HG02610 (cell line): ENCODE results near the gene GHR.

Experiments used
- ATAC-seq: cut with Tn5 transposase; IDR thresholded peaks from one replicate; pipeline ENCODE4 v1.9.1; 2021; ENCODE audit warnings: mild to moderate bottlenecking, moderate library complexity; ENCODE audit not compliant: unreplicated experiment

The GHR gene

DNA sequence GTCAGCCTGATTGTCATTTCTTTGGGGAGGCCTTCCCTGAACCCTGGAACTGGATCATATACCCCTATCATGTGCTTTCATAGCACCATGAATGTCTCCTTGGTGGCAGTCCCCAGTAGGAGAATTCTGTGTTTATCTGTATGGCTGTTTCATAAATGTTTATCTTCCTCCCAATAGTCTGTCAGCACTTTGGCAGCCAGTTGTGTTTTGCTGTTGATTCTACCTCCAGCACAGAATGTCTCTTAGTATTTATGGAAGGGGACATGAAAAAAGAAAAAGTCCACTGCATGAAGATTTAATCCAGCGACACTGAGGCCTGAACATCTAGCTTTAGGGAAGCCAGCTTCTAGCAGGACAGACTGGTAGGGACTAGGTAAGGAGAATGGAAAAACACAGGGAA is 38.3 kb downstream of the GHR start:
- no peak for ATAC-seq

DNA sequence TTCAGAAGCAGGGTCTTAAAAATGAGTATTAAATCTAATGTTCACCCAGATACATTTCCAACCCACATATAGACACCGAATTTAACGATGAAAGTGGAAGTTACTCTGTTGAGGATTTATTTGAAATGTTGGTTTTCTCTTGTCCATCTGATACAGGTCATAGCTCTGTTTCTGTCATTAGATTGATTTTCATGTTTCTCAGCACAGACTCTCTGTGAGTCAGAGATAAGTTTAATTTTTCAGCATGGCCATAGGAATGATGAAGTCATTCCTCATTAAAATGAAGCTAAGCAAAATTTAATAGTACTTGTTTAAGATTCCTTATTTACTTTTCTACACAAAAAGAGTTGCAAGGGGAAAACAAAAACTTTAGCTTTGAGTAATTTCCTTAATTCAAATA is 38.8 kb downstream of the GHR start:
- ATAC-seq: no peak

- peak; percentile 51 for ATAC-seq
These were observed 44.3 kb downstream of the GHR start for GRCh38 chr5:42467572-42467971.

DNA sequence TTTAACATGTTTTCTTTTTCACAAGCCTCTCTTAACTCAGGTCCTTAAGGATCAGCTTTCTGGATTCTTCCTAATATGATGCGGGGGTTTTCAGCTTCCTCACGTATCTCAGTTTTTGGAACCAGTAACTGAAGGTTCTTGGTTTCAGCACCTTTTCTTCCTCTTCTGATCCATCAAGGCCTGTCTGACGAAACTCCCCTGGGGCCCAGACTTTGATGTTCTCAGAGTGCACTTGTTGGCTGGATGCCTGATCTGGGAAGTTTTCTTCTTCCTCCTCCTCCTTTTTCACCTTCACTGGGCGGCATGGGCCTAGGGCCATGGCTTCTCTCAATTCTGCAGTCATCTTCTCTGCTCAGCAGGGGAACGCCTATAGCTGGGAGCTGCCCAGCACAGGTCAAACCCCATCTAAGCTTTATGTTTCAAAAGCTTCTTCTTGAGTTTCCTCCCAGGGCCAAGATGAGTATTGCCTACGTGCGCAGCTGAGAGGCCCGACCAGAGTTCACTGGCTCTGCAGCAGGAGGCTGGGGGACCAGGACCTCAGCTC is 44.8 kb downstream of the GHR start:
- ATAC-seq: peak; percentile 26

- peak; percentile 59 for ATAC-seq
These were observed 60.4 kb downstream of the GHR start for GRCh38 chr5:42483472-42484154.

DNA sequence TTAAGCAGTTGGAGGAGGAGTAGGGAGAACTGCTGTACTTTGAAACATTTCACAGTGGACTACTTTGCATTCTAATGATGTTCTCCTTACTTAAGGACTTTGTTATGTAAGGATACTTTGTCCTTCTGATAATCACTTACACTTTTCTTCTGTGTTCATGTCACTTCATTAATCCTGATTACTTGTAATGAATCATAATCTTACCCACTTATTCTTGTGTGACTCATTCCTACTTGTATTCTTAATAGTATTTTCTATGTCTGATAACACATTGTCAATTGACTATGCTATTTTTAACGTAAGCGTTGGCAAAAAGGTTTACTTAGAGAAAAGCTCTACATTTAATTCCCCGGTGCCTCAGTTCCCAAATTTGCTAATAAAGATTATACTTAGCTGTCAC is 63.8 kb downstream of the GHR start:
- ATAC-seq: no peak

GRCh38 chr5:42487821-42488220 is 64.6 kb downstream of the GHR start:
- no peak for ATAC-seq

DNA sequence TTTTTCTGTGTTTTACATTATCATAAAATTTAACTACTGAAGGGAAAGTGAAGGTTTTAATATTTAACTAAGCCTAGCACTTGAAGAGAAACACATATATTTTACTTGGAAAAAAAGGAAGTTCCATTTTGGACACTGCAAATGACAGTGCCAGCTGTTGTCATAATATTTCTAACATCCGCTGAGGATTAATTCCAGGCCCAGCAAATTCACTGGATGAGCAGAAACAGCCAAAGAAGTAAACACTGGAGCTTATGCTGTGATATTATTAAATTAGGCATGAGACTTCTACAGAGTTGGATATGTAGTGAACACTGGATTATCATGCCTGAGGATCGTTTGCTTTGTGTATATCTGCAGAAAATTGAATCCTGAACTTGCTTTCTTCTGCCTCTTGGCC is 67.6 kb downstream of the GHR start:
- no peak for ATAC-seq

DNA sequence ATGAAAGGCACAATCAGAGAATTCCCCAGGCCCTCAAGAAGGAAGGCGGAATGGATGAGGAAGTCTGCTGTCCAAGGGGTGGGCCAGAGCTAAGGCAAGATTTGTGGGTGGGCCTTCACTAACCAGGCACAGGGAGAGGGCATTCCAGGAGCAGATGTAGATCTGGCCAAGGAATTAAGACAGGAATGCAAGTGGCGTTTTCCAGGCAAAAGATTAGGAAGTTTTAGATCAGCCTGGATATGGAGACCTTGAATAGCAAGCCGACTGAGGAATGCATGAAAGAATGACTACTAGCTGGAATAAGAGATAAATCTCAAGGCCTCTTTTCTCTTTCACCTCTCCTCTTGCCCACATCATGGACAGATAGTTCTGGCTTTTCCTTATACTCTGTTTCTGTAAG is 68.5 kb downstream of the GHR start:
- no peak for ATAC-seq

DNA sequence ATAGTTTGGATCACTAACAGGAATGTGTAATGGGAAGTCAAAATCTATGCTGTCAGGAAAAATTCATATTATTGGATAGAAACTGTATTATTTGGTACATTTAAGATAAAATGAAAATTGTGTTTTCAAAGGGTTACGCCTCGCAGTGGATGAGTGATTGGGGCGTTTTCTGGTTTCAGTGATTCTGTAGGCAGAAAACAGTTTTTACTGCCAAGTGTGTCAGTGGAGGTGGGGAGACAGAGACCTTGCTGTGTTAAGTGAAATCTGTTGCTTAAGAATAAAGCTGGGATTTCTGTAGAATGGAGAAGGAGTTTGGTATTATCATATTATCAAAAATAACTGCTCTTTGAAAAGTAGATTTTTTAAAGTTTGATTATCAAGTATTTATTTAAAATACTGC is 69.7 kb downstream of the GHR start:
- no peak for ATAC-seq

DNA sequence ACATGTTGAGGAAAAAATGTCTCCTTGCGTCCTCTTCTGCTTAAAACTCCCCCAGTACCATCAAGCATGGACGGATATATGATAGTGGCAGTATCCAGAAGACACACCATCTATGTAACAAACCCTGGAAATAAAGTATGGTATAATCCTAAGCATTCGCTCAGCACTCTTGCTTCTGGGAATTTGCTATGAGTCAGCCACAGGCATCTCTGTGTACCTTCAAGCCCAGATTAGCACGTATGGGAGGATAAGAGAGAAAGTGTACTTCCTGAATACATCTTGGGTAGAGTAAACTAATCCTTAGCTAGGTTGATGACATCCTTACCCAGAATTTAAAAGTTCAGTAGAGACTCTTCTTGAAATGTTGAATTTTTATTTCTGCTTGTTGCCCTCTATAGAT is 71.2 kb downstream of the GHR start:
- no peak for ATAC-seq

DNA sequence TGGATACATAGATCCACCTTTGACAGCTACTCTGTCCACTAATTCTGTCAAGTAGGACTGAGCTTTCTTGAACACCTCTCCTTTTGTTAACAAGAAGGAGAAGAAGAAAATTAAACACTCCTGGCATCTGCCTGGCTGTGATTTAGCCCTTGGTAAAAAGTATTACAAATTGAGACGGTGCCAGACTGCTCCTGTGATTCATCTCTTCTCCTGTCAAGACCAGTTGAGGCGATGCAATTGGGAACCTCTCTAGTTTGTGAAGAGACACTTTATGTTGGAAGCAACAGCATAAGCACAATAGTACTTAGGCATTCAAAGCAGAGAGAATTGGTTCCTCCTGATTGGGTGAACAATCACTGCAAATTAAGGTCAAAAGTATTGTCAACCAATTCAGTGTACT is 72.7 kb downstream of the GHR start:
- no peak for ATAC-seq

GRCh38 chr5:42496397-42497156 is 73.3 kb downstream of the GHR start:
- ATAC-seq: no peak

DNA sequence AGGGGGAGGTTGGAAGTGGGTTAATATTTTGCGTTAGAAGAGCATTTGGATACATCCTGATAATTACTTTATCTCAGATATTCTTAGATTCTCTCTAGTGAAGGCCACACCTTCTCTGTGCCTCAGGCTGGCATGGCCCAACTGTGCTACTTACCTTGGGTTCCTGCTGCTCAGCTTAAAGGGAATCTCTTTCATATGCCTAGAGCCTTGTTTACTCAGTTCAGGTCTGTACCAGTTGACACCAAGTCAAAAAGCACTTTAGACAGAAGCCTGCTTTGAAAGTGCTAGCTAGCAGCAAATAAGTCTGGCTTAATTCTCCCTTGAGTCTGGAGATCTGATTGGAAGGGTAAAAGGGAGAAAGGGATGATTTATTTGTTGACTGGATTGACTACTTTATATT is 74.8 kb downstream of the GHR start:
- no peak for ATAC-seq

- ATAC-seq: no peak
These were observed 75.8 kb downstream of the GHR start for GRCh38 chr5:42499016-42499415.

- no peak for ATAC-seq
These were observed 76.9 kb downstream of the GHR start for GRCh38 chr5:42500003-42500599.

GRCh38 chr5:42502613-42503470 is 79.6 kb downstream of the GHR start:
- ATAC-seq: no peak

DNA sequence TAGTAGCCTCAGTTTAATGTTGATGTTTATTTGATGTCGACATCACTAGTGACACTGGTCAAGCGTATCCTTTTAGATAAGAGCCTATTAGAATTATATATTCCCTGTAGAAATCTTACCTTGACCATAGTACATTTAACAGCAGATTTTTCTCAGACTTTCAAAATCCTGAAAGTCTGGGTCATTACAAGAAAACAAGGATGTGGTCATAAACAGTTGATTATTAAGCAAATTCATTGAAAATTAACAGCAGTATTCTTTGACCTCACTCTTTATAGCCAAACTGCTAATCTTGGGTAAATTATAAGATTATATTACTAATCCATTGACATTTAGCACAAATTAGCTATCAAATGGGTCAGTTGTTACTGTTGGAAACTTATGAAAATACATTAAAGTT is 83.4 kb downstream of the GHR start:
- ATAC-seq: no peak

DNA sequence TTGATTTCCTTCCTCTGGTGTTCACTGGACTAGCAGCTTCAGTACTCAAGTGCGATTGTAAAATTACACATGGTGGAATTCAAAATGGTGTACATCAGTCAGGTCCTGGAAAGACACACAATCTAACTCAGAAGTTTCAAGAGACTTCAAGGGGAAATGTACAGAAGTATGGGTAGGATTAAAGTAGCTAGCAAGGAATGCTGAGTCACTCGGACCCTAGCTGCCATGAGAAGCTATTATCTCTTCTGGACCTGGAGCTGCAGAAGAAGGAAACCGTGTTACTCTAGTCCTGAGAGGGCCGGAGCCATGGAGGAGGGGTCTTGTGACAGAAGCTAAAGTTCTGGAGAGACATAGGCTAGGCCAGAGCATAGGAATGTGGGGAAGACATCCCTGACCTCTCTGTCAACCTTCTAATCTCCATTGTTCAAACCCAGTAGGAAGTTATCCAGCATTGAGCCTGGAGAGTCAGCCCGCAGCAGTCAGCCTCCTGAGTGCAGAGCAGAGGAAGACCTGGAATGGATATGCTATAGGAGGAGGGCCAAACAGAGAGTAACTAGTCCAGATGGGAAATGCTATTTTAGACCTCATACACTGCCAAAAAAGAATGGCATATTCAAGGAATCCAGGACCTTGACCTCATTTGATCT is 84.3 kb downstream of the GHR start:
- no peak for ATAC-seq

DNA sequence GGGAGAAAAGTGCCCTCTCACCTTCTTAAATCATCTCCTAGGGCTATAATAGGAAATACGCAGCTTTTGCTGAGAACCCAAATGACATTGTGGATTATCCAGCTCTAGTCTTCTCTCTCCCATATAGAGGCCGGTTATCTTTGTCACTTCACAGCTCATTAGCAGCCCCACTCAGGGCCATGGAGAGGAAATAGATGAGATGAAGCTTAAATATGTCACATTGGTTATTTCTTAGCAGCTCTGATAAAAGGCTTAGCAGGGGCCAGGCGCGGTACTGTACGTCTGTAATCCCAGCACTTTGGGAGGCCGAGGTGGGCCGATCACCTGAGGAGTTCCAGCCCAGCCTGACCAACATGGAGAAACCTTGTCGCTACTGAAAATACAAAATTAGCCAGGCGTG is 90.0 kb downstream of the GHR start:
- no peak for ATAC-seq

DNA sequence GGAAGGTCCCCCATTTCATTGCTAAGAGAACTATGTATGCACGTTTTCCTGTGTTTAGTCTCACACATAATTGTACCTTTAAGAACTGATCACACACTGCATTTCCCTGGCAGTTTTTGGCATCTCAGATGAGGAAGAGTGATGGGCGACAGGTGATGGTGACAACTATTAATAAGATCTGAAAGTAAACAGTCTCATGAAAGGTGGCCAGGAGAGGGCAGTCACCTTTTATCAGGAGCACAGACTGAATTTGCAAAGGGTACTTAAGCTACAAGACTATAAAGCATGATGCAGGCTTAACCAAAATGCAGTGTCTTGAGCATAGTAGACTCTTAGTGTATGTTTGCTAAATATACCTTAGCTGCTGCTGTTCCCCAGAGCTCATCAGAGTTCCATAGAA is 91.5 kb downstream of the GHR start:
- ATAC-seq: no peak
